Measurements from ENCODE around the gene CALB2. TPM values are rescaled to one million over a fixed set of nuclear protein-coding genes. Genes with fewer than 3 reads are reported as not detected.

Gene CALB2
- total RNA-seq, 2 experiments from 2014 or later = not detected

DNA sequence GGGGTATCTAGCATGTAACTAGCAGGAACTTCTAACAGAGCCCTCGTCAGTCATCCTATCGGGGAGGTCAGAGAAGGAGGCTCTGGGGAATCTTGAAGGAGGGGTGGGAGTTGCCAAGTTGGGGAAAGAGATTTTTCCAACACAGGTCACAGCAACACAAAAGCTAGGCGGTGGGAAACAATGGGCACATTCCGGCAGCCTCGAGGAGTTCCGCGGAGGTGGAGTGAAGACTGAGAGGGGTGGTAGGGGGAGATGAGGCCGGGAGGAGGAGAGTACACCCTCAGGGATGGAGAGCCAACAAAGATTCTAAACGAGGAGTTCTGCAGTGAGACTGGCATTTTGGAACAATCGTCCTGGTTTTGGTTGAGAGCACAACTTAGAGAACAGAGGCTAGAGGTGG lies 13.5 kb upstream of the CALB2 start:
- CTCF ChIA-PET (ENCODE audit: unreplicated experiment) = no interaction called here
- no peak overlapping the region for H3K4me2 ChIP-seq (ENCODE audit: low read length)
- H3K4me3 ChIP-seq (ENCODE audit: low read depth, low read length, poor library complexity, severe bottlenecking) = no peak overlapping the region
- DNase-seq (ENCODE audit: low spot score) = no peak
- H3K79me2 ChIP-seq (ENCODE audit: insufficient read depth, low read depth, low read length) = no peaks in the 10 kb centered on the region
- H3K4me1 ChIP-seq (ENCODE audit: insufficient read depth, low read length, poor library complexity, severe bottlenecking) = no peaks in the 10 kb centered on the region
- POLR2A ChIA-PET = no interaction called here
- no peak overlapping the region for H3K27ac ChIP-seq (ENCODE audit: low read depth, low read length, poor library complexity, severe bottlenecking)
- no peaks in the 10 kb centered on the region for H3K9me3 ChIP-seq (ENCODE audit: low read length)
- intact Hi-C loops (cut with micrococcal nuclease; ENCODE audit: unreplicated experiment) = no loop called here
- H2AFZ ChIP-seq (ENCODE audit: low read length) = no peak overlapping the region
- no TSS peak for BruUV-seq (replicated peaks)
- H3K36me3 ChIP-seq (ENCODE audit: insufficient read depth, low read length) = no peaks in the 10 kb centered on the region
- H4K20me1 ChIP-seq (ENCODE audit: insufficient read depth, low read length) = no peaks in the 10 kb centered on the region
- no peaks in the 10 kb centered on the region for H3K9me2 ChIP-seq (ENCODE audit: insufficient read depth, low read length)
- TF ChIP-seq, protein P1, sequence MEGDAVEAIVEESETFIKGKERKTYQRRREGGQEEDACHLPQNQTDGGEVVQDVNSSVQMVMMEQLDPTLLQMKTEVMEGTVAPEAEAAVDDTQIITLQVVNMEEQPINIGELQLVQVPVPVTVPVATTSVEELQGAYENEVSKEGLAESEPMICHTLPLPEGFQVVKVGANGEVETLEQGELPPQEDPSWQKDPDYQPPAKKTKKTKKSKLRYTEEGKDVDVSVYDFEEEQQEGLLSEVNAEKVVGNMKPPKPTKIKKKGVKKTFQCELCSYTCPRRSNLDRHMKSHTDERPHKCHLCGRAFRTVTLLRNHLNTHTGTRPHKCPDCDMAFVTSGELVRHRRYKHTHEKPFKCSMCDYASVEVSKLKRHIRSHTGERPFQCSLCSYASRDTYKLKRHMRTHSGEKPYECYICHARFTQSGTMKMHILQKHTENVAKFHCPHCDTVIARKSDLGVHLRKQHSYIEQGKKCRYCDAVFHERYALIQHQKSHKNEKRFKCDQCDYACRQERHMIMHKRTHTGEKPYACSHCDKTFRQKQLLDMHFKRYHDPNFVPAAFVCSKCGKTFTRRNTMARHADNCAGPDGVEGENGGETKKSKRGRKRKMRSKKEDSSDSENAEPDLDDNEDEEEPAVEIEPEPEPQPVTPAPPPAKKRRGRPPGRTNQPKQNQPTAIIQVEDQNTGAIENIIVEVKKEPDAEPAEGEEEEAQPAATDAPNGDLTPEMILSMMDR (conservative IDR thresholded peaks at IDR 0.05; ENCODE audit: low read length) = no peak
- TF ChIP-seq EZH2phosphoT487 (IDR thresholded peaks at IDR 0.05; ENCODE audit: borderline replicate concordance, low read depth, low read length) = no peak

DNA sequence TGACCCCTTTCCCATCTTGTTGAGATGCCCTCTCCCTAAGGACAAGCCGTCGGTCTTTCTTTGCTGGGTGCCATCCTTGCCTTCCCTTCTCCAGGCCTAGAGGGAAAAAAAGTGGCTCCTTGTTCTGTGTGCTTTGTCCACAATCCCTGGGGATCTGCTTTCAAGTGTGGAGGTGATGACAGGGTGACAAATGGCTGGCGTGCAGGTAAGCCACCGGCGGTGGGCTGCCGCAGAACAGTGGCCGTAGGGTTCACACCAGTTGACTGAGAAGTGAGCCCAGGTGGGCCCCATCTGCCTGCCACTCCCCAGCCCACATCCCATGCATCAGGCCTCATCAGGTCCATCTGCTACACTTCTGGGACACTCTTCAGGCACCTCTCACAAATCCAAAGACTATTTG lies 11.4 kb upstream of the CALB2 start:
- Histone ChIP-seq H3K4me2 (ENCODE audit: low read length) (no peak overlapping the region), H2AFZ (ENCODE audit: low read length) (no peak overlapping the region), H3K4me1 (ENCODE audit: insufficient read depth, low read length, poor library complexity, severe bottlenecking) (no peaks in the 10 kb centered on the region), H3K9me2 (ENCODE audit: insufficient read depth, low read length) (no peaks in the 10 kb centered on the region), H3K79me2 (ENCODE audit: insufficient read depth, low read depth, low read length) (no peaks in the 10 kb centered on the region), H3K27ac (ENCODE audit: low read depth, low read length, poor library complexity, severe bottlenecking) (no peak overlapping the region), H4K20me1 (ENCODE audit: insufficient read depth, low read length) (no peaks in the 10 kb centered on the region), H3K4me3 (ENCODE audit: low read depth, low read length, poor library complexity, severe bottlenecking) (no peak overlapping the region), H3K9me3 (ENCODE audit: low read length) (no peaks in the 10 kb centered on the region), H3K36me3 (ENCODE audit: insufficient read depth, low read length) (no peaks in the 10 kb centered on the region)
- BruUV-seq (replicated peaks) = no TSS peak
- ChIA-PET CTCF (ENCODE audit: unreplicated experiment) (no interaction called here), POLR2A (interaction anchor here (1.0 kb wide), 1 partner anchor 60 kb away, joined by 4 read pairs; no protein-coding TSS in a partner anchor)
- no peak for TF ChIP-seq EZH2phosphoT487 (IDR thresholded peaks at IDR 0.05; ENCODE audit: borderline replicate concordance, low read depth, low read length)
- TF ChIP-seq, protein P1 (conservative IDR thresholded peaks at IDR 0.05; ENCODE audit: low read length) = no peak
- no peak for DNase-seq (ENCODE audit: low spot score)
- intact Hi-C loops (cut with micrococcal nuclease; ENCODE audit: unreplicated experiment) = no loop called here

DNA sequence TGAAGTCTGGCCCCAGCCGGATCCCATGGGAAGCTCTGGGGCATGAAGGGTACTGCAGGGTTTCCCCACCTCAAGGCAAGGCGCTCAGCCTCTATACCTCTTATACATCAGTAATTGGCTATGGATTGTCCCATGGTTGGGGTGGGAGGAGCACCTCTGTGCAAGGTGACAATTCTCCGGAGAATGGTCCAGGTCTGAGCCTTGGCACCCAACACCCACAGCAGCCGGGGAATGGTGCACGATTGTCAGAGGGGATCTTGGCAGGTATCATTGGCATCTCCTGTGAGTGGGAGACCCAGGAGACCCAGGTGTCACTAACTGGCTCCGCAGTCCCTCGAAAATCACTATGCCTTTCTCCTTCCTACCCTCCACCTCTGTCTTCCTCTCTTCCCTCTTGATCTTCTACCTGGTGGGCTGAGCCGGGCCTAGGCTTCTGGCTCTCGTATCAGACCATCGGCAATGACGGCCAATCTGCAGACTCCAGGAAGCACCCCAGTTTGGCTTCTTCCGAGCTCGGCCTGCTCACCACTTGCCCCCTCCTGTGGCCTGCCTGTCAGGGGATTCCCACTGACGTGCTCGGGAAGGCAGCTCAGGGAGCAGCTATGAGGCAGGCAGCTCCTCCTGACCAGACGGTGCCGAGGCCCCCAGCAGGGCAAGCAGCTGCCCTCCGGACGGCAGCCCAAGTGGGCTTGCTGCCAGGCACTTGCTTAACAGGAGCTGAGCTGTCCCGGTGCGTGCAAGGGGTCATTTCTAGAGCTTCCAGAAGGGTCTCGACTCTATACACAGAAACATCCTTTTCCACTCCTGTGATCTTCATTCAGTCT lies 10.0 kb upstream of the CALB2 start:
- DNase-seq (ENCODE audit: low spot score) = no peak
- no peak overlapping the region for H3K4me2 ChIP-seq (ENCODE audit: low read length)
- CTCF ChIA-PET (ENCODE audit: unreplicated experiment) = no interaction called here
- H3K27ac ChIP-seq (ENCODE audit: low read depth, low read length, poor library complexity, severe bottlenecking) = no peak overlapping the region
- POLR2A ChIA-PET = no interaction called here
- no peaks in the 10 kb centered on the region for H3K9me2 ChIP-seq (ENCODE audit: insufficient read depth, low read length)
- TF ChIP-seq, protein P1 (conservative IDR thresholded peaks at IDR 0.05; ENCODE audit: low read length) = no peak
- no peak overlapping the region for H3K4me3 ChIP-seq (ENCODE audit: low read depth, low read length, poor library complexity, severe bottlenecking)
- H2AFZ ChIP-seq (ENCODE audit: low read length) = no peak overlapping the region
- intact Hi-C loops (cut with micrococcal nuclease; ENCODE audit: unreplicated experiment) = no loop called here
- H4K20me1 ChIP-seq (ENCODE audit: insufficient read depth, low read length) = no peaks in the 10 kb centered on the region
- H3K36me3 ChIP-seq (ENCODE audit: insufficient read depth, low read length) = no peaks in the 10 kb centered on the region
- BruUV-seq (replicated peaks) = no TSS peak
- H3K79me2 ChIP-seq (ENCODE audit: insufficient read depth, low read depth, low read length) = no peaks in the 10 kb centered on the region
- no peaks in the 10 kb centered on the region for H3K4me1 ChIP-seq (ENCODE audit: insufficient read depth, low read length, poor library complexity, severe bottlenecking)
- H3K9me3 ChIP-seq (ENCODE audit: low read length) = no peaks in the 10 kb centered on the region
